Measurements from ENCODE around the gene ZNF366. TPM values are rescaled to one million over a fixed set of nuclear protein-coding genes. Genes with fewer than 3 reads are reported as not detected.

Gene ZNF366
- total RNA-seq, 4 donors from 2014 or later: 2.8 to 6.5 (median 4.9) TPM

DNA sequence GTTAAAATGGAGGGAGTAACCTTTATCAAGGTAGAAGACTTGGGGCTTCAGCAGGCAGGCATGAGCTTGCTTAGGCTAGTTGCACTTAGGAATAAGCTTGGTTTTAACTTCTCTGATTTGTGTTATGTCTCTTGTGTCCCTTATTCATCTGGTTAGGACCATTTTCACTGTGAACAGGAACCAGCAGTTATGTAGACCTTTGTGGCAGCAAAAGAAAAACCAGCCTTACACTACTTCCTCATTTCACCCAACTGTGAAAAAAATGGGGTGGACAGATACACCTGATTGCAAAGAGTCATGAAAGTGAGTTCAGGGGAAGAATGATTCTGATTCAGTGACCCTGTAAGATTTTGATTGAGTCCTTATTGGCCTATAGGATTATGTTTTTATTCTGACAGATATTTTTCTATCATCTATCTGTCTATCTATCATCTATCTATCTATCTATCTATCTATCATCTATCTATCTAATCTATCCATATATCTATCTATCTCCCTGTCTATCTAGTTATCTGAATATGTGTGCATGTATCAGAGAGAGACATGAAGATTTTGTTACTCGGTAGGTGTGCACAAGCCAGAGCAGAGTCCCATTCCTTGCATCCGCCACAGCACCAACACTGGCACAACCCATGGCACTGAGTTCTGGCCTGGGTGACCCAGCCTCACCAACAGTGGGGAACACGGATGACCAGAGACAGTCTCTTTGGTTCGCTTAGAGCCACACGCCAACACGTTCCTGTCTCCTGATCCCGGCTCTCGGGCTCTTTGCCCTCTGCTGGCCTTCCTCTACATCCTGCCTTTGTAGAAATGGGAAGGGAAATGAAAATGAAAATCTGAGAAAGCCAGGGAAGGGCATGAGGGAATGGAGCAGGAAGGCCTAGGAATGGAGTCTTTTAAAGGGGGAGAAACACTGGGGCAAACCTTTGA lies 1.3 kb upstream of the ZNF366 start:
- Histone ChIP-seq H3K9me3 (no peaks in the 10 kb centered on the region), H3K36me3 (no peaks in the 10 kb centered on the region), H3K4me3 (no peak overlapping the region), H3K27ac (peak overlapping the region in 3 of 4 donors; percentile 53 to 69 (median 56)), H3K4me1 (peaks cover 0 to 56% (median 16%) of the 10 kb centered on the region in 3 donors), H3K27me3 (no peaks in the 10 kb centered on the region)
- WGBS, 2 donors (ENCODE audit: low coverage in 1 of 2): 87 to 100% methylated on average over 1 to 6 of the region's 8 CpGs
- ATAC-seq: no peak
- TF ChIP-seq POLR2AphosphoS5 (IDR thresholded peaks at IDR 0.05) (no peak), POLR2A (IDR thresholded peaks at IDR 0.05) (no peak), EP300 (IDR thresholded peaks at IDR 0.05) (no peak)
- TF ChIP-seq, protein P1, sequence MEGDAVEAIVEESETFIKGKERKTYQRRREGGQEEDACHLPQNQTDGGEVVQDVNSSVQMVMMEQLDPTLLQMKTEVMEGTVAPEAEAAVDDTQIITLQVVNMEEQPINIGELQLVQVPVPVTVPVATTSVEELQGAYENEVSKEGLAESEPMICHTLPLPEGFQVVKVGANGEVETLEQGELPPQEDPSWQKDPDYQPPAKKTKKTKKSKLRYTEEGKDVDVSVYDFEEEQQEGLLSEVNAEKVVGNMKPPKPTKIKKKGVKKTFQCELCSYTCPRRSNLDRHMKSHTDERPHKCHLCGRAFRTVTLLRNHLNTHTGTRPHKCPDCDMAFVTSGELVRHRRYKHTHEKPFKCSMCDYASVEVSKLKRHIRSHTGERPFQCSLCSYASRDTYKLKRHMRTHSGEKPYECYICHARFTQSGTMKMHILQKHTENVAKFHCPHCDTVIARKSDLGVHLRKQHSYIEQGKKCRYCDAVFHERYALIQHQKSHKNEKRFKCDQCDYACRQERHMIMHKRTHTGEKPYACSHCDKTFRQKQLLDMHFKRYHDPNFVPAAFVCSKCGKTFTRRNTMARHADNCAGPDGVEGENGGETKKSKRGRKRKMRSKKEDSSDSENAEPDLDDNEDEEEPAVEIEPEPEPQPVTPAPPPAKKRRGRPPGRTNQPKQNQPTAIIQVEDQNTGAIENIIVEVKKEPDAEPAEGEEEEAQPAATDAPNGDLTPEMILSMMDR (IDR thresholded peaks at IDR 0.05): no peak

DNA sequence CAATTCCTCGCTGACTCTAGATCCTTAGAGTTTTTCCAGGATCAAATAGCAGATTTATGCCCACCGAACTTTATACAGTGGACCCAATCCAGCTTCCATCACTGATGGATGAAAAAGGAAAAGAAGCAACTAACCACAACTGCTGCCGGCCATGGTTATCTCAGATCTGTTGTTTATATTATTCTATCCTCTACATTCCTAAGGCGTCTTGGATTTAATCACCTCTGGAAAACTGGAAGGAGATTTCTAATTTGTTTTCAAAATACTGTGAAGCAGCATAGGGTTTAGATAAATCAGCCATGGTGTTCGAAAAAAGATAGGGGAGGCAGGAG lies 663 bp upstream of the ZNF366 start:
- ATAC-seq: no peak
- peaks cover 0 to 56% (median 16%) of the 10 kb centered on the region in 3 donors for H3K4me1 ChIP-seq
- WGBS, 2 donors (ENCODE audit: low coverage in 1 of 2): 34 to 57% methylated on average over 4 to 5 of the region's 5 CpGs
- no peaks in the 10 kb centered on the region for H3K27me3 ChIP-seq
- no peaks in the 10 kb centered on the region for H3K36me3 ChIP-seq
- peak overlapping the region in 3 of 4 donors; percentile 53 to 69 (median 56) for H3K27ac ChIP-seq
- no peaks in the 10 kb centered on the region for H3K9me3 ChIP-seq
- TF ChIP-seq EP300 (IDR thresholded peaks at IDR 0.05) (no peak), POLR2A (IDR thresholded peaks at IDR 0.05) (no peak), POLR2AphosphoS5 (IDR thresholded peaks at IDR 0.05) (no peak)
- TF ChIP-seq, protein P1 (IDR thresholded peaks at IDR 0.05): no peak
- H3K4me3 ChIP-seq: no peak overlapping the region

DNA sequence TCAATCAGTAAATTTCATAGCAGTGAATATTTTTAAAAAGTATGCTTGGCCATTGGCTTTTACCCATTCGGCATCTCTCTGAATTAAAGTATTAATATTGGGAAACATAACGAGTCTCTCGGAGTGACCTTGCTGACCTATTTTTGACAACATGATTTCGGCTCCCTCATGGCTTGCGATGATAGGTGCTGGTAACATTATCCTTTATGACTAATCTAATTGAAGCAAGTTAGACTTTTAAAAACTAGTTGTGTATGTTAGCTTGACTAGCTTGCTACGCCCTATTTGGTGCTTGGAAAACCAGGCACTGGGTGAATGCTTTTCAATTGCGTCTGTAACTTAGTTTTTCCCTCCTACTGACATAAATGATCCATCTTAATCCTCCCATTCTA lies 1.1 kb downstream of the ZNF366 start:
- H3K27me3 ChIP-seq: no peaks in the 10 kb centered on the region
- 78 to 87% methylated on average over 7 of the region's 7 CpGs for WGBS, 2 donors (ENCODE audit: low coverage in 1 of 2)
- peak overlapping the region in 3 of 4 donors; percentile 46 to 69 (median 53) for H3K27ac ChIP-seq
- no peaks in the 10 kb centered on the region for H3K9me3 ChIP-seq
- H3K4me1 ChIP-seq: peaks cover 0 to 60% (median 16%) of the 10 kb centered on the region in 3 donors
- ATAC-seq: no peak
- H3K4me3 ChIP-seq: peak overlapping the region; percentile 18 to 27
- no peak for TF ChIP-seq EP300 (IDR thresholded peaks at IDR 0.05)
- TF ChIP-seq, protein P1 (IDR thresholded peaks at IDR 0.05): no peak
- TF ChIP-seq POLR2AphosphoS5 (IDR thresholded peaks at IDR 0.05): no peak
- no peak for TF ChIP-seq POLR2A (IDR thresholded peaks at IDR 0.05)
- H3K36me3 ChIP-seq: no peaks in the 10 kb centered on the region

DNA sequence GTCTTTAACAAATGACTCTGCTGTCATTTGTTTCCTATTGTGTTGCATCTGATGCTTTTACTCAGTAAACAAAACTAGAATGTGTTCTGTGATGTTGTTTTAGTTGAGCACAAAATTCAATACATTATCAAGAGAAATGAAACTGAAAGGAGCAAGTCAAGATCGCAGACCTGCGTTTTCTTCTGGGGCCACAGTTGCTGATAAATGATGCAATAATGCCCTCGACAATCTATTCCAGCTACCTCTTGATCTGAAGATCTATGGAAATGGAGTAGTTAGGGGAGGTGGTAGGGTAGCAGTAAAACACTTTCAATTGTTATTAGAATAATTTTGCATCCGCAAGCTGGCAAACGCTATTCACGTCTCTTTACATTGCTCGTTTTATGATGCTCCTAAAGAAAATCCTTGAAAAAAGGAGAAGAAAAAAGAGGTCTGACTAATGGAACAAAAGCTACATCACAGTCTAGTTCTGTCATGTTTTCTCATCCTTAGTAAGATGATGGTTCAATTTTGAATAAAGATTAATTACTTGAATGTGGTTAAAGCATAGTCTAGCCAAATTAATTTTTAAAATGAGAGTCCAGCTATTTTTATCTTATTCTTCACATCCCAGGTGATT lies 1.6 kb downstream of the ZNF366 start:
- 69 to 74% methylated on average over 7 of the region's 7 CpGs for WGBS, 2 donors (ENCODE audit: low coverage in 1 of 2)
- peaks cover 0 to 57% (median 12%) of the 10 kb centered on the region in 3 donors for H3K4me1 ChIP-seq
- H3K27me3 ChIP-seq: no peaks in the 10 kb centered on the region
- no peaks in the 10 kb centered on the region for H3K9me3 ChIP-seq
- no peaks in the 10 kb centered on the region for H3K36me3 ChIP-seq
- peak overlapping the region in 3 of 4 donors; percentile 46 to 69 (median 53) for H3K27ac ChIP-seq
- TF ChIP-seq POLR2A (IDR thresholded peaks at IDR 0.05): no peak
- TF ChIP-seq POLR2AphosphoS5 (IDR thresholded peaks at IDR 0.05): no peak
- TF ChIP-seq EP300 (IDR thresholded peaks at IDR 0.05): no peak
- TF ChIP-seq, protein P1 (IDR thresholded peaks at IDR 0.05): no peak
- no peak for ATAC-seq
- H3K4me3 ChIP-seq: peak overlapping the region; percentile 18 to 27
